ENCODE measurements around the gene ATOSB.

DNA sequence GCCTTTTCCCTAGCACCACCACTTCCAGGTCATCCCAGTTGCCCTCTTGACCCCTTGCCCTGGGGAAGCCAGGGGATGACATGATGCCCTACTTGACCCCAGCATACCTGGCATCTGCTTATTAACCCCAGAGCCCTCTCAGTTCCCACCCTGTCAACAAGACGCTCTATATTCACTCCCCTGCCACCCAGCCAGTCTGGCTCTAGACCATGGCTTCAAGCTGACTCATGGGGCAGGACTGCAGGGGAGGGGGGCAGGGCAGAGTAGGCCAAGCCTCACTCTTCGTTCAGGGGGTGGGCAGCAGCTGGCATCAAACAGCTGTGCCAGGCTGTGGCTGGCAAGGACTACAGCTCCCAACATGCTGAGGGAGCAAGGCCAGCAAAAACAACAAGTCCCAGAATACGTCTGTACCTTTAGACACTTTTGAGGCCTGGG is 5.3 kb downstream of the ATOSB start:
- TF ChIP-seq CTCF (IDR thresholded peaks at IDR 0.05; ENCODE audit: borderline replicate concordance, extremely low read depth, low read length, poor library complexity, severe bottlenecking): no peak
- TF ChIP-seq EZH2 (IDR thresholded peaks at IDR 0.05; ENCODE audit: borderline replicate concordance, low read depth, low read length, severe bottlenecking): no peak
